Suppressor macrophage (primary cell): ENCODE results near the gene MPRIP.

Experiments
- DNase-seq, 4 experiments: peaks; one replicate each; pipeline ENCODE4 v3.0.0-alpha.2; 2020 to 2022

MPRIP gene

GRCh38 chr17:17214646-17215436, 172.6 kb downstream of the MPRIP start:
- no peak for DNase-seq

DNA sequence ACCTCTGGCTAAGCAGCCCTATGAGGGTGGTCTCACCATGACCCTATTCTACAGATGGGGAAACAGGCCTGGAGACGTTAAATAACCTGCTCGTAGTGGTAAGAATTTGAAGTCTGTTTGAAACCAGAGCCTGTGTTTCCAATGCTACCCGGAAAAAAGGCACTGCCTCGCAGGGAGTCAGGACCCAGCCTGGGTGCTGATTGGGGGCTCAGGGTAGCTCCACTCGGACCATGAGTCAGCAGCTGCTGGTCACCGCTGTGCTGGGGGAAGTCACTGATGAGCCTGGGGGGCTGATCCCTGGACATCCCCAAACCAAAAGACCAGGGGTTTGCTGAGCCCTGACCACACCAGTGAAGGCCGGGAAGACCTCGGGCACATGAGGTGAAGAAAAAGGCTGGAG, 173.3 kb downstream of the MPRIP start:
- no peak for DNase-seq

GRCh38 chr17:17216236-17216635, 174.0 kb downstream of the MPRIP start:
- DNase-seq, result no peak

DNA sequence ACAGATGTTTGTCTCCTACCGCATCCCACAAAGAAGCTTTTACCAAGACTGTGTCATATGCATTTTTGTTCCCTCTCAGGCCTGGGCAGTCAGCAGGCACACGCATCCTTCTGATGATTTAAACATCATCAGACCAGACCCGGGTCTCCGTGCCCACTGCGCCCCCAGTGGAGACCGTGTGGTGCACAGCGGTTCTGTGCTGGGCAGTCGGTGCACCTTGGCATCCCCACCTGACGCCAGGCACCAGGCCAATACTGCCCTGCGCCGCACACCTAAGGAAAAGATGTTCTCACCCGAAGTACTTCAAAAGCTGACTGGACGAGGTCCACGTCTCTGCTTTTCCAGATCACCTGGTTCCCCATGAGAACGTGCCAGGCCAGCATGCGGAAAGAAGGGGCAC, 174.5 kb downstream of the MPRIP start:
- DNase-seq, result no peak

DNA sequence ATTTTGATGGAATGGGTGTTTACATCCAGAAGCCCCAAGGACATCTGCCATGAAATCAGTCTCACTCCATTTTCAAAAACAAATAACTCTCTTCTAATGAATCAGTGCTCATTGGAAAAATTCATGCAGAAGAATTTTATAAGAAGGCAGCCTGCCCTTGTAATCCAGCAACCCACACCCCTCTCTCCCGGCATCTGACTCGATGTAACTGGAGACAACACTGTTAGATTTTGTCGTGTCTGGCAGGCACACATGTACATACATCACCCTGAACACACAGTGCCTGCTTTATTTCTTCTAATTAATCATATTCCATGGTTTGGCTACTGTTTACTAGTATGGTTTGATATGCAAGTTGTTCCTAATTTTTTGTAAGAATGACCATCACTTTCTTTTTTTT, 175.7 kb downstream of the MPRIP start:
- no peak for DNase-seq

DNA sequence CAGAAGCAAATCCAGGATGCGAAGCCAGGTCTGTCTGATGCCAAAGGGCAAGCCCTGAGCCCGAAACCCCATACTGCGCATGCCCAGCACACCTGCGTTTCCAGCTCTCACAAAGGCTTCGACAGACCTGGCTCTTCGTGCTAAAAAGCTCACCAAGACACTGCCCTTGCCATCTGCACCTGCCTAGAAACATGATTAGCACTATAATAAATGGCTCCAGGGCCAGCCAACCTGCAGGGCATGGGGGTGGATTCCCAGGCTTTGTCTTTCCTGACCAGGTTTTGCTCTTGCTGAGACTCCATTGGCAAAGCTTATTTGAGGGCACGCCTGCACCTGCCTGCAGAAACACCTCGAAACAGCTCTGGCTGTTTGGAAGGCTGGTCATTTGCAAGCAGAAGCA, 178.3 kb downstream of the MPRIP start:
- DNase-seq, result no peak

DNA sequence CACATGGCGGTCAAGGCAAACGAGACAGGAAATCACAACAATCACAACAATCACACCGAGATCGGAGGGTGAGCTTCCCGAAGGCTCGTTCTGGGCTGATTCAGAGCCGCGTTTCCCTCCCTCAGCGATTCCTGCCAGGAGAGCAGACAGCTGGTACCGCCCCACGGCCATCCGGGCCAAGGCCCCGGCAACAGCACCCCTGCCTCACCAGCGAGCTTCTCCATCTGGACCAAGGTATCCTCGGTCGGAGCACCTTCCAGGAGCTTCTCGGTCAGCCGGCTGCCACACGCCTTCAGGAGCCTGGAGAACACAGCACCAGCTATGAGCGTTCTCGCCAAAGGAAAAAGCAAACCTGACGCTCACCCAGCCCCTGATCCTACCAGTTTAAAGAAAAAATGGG, 179.1 kb downstream of the MPRIP start:
- no peak for DNase-seq

DNA sequence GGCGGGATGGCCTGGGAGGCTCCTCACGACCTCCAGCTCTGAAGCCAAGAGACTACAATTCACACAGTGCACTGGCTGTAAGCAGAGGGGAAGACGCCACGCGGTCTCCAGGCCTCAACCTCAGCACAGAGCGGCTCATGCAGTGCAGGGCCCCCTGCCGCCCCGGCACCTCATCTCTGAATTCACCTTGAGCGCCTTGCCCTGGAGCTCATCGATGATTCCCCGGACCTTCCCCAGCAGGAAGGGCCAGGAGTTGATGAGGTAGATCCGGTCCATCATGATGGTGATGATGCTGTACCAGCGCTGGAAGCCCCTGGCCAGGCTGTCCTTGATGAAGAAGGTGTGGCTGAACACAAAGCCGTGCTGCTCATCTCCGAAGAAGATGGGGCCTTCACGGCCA, 181.5 kb downstream of the MPRIP start:
- DNase-seq, result no peak

DNA sequence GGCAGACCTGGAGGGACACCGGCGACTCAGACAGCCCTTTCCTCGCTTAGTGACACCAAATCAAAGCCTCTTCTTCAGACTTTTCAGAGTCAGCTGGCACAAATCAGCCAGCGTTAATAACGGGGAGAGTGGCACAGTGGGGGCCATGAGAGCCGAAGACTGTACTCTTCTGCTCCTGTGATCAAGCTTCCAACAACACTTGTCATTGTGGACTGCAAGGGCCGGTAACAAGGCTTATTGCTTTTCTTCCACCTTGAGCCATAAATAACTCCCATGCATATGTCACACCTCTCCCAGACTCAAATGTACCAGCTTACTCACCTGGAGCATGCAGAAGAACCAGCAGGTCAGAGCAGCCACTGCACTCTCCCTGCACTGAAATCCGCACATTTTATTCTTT, 181.9 kb downstream of the MPRIP start:
- no peak for DNase-seq

- DNase-seq, result no peak
Measured at GRCh38 chr17:17225901-17226300, 183.6 kb downstream of the MPRIP start.

DNA sequence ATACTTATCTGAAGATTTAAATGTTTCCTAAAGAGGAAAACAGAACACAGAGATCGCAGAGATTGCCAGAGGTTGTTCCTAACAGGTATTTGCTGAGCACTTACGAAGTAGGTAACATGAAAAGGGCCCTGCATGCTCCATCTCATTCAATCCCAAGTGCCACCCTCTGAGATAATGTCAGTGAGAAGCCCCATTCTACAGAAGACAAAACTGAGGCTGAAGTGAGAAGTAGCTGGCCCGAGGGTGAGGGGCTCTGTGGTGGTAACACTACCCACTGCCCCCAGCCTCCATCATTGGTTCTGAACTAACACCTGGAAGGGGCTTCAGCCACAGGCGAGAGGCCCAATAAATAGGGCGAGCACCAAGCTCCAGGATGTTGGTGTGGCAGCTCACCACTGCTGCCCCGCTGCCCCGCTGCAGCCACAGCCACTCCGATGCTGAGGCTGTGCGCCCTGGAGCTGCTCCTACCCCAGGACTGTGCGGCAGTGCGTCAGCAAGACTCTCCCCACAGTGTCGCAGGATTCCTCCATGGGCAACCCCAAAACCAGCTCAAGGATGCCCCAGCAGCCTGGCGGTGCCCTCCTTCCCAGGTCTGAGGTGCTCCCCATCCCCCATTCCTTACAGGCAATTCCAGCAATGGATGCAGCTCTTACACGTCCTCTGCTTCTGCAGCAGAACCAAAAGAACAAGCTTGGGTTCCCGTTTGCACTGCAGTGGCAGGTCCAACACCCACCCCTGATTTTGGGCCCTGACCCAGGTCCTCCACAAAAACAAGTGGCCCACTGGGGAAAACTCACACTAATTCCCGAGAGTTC, 184.4 kb downstream of the MPRIP start:
- no peak for DNase-seq

DNA sequence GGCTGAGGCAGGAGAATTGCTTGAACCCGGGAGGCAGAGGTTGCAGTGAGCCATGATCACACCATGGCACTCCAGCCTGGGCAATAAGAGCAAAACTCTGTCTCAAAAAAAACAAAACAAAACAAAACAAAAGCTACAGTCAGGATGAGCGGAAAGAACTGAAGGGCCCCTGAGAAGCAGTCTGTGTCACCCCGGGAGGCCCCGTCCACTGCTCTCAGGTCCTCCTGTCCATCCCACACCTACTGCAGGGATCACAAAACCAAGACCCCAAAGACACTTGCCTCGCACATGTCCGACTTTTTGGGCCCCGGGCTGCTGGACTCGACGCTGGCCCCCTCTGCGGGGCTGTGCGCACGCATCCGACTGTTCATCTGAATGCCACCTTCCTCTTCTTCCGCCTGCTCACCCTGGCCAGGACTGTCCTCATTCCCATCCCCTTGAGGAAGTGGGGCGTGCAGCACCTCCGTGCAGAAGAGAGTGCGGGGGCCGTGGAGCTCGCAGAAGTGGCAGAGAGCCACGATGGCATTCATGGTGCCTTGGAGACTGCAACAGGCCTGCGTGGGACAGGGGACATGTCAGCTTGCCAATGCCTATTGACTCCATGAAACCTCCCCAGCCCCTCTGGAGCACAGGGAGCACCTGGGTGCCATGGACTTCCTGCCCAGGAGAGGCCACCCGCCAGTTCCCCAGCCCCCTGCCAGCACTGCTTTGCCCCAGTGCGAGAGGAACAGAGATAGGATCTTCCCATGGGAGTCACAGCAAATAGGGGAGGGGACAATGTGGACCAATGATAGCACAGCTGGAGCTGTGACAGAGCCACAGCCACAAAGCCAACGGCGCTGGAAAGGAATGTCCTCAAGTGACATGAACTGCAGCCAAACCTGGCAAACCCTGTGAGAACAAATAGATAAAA, 185.6 kb downstream of the MPRIP start:
- no peak for DNase-seq

DNA sequence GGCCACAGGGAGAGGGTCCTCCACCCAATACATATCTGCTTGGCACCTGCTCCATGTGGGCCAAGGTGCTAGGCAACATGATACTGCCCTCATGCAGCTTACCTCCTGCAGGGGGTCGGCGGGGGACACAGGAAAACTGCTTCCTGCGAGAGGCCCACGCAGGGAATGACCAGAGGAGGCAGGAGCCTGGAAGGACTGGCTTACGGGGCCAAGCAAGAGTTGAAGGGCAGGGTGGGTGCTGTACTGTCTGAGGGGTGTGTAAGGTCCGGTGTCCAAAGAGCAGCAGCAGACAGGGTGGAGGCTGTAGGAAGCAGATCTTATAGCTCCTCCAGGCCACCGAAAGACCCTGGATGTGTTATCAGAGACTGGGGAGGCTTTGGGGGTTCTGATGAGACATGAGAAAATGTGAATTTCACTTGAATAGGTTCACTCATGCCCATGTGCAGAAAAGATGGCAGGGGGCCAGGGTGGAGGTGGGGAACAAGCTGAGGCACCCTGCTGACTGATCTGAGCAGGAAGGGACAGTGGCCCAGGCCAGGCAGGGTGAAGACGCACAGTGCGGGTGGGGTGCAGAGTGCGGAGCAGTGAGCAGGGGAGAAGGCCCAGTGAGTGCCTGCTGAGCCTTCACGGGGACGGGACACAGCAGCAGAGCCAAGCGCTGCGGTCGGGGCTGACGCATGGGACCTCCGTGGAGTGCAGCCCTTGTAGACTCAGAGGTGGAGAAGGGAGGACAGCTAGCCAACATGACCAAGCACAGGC, 186.4 kb downstream of the MPRIP start:
- DNase-seq, result no peak

- DNase-seq, result no peak
Measured at GRCh38 chr17:17229416-17230384, 187.4 kb downstream of the MPRIP start.

DNA sequence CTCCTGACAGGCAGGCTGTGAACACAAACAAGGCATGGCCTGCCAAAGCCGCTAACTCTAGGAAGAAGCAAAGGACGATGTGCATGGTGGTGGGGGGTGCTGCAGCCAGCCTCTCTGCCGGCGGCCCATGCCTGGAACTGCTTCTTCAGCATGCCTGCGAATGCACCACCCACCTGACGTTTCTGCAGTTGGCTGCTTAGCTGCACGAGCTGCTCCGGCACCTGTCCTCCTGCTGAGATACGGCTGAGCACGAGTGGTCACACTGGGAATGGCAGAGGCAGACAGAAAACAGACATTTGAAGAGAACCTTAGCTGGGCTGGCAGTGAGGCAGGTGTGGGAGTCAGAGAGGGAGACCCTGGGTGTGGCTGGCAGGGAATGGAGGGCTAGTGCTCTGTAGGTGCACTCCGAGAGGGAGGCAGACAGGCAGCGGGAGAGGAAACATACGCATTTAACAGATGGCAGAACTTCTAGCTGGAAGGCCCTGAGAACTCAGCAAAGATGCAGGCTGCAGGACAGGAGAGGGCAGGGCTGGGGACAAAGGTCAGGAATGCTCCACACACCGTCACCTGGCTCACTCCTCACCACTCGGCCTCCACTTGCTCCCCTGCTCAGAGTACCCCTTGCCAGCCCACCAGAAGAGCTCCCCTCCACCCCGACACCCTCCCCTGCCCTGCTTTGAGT, 189.5 kb downstream of the MPRIP start:
- DNase-seq, result no peak

- no peak for DNase-seq
Measured at GRCh38 chr17:17232303-17232621, 190.0 kb downstream of the MPRIP start.

DNA sequence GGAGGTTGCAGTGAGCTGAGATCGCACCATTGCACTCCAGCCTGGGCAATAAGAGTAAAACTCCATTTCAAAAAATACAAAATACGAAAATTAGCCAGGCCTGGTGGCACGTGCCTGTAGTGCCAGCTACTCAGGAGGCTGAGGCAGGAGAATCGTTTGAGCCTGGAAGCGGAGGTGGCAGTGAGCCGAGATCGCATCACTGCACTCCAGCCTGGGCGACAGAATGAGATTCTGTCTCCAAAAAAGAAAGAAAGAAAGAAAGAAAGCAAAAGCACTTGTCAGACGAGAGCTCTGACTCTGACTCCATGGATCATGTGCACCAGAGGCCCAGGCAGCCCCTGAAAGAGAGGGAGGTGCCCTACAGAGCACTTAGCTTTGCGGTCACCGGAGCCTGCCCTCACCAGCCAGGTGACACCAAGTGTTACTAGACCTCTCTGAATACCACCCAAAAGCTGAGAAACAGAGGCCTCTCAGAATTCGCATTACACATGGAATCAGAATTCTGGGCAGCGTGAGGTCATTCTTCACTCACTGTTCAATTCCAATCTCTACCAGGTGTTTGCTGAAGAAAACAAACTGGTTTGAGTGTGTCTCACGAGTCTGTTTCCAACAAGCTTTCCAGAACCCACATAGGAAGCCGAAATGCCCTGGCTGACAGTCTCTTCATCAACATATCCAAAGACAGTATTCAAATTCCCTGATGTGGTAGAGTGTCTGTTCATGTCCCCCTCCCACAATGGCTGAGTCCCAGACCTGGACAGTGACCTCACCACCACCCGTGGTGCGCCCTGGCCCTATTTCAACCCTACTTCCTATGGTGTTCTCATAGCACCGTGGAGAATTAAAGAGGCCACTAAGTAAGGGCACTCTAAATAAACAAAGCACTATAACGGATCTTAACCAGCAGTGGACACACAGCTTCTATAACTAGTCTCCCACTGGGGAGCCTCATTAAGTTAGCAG, 193.2 kb downstream of the MPRIP start:
- peak; percentile 39 to 60 (median 48) for DNase-seq

DNA sequence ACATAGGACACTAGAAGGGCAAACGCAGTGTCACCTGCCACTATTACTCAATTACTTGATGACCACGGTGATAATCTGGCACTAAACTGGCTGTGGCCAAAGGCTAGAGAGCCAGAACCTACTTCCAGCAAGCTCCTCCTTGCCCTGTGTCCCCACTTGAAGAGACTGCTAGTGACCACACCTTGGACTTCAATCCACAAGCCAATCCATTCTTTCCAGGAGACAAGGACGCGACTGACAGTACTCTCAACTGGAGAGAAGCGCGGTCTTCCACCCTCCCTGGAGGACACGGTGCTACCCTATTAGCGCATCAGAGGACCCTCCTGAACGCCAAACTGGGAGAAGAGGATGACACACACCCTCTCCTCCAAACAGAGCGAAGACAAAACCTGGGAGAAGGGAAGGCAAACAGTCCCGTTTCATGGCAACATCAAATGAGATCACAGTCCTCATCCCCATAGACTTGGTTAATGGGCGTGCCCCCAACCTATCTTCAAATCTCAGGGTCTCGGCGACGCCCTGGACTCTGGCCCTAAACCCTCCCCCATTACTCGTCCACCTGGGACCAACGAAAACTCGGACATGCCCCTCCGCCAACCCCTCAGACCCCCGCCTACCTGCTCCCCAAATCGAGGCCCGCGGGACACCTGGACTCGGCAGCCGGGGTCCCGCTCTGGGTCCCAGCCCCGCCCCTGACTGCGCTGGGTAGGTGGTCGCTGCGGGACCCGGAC, 194.2 kb downstream of the MPRIP start:
- peak; percentile 12 to 36 (median 26) for DNase-seq
